HEK293T (cell line): ENCODE data around the gene RAB31.

Source experiments
- CTCF ChIA-PET: fragments of 350-600 bp; formaldehyde crosslinking; extraction: SDS; loops from one replicate; lab custom pipeline; 2021; ENCODE audit warnings: antibody characterized with exemption, inconsistent platforms; lab: Yijun Ruan, JAX
- POLR2A ChIA-PET: fragments of 350-600 bp; formaldehyde crosslinking; extraction: SDS; loops from one replicate; lab custom pipeline; 2020; ENCODE audit warnings: antibody characterized with exemption, inconsistent platforms; lab: Yijun Ruan, JAX
- DNase-seq: peaks from one replicate; pipeline ENCODE4 v3.0.0; 2012; ENCODE audit warnings: mixed read lengths; ENCODE audit errors: extremely low spot score
- ARNT ChIP-seq: fragments of 450-650 bp; IDR thresholded peaks from 2 replicates; pipeline ENCODE4 v1.6.1; 2017; ENCODE audit warnings: mild to moderate bottlenecking
- BHLHE40 ChIP-seq: fragments of 450-650 bp; IDR thresholded peaks from 2 replicates; pipeline ENCODE4 v1.6.1; 2016; ENCODE audit warnings: mild to moderate bottlenecking, moderate library complexity, borderline replicate concordance
- CTBP1 ChIP-seq: fragments of 450-650 bp; IDR thresholded peaks from 2 replicates; pipeline ENCODE4 v1.6.1; 2016; ENCODE audit warnings: borderline replicate concordance
- ELF4 ChIP-seq: fragments of 450-650 bp; IDR thresholded peaks from 2 replicates; pipeline ENCODE4 v1.6.1; 2017; ENCODE audit warnings: antibody characterized with exemption
- FOXA1 ChIP-seq: fragments of 450-650 bp; IDR thresholded peaks from 2 replicates; pipeline ENCODE4 v1.6.1; 2016; ENCODE audit warnings: mild to moderate bottlenecking
- FOXK2 ChIP-seq: fragments of 450-650 bp; IDR thresholded peaks from 2 replicates; pipeline ENCODE4 v1.6.1; 2016; ENCODE audit warnings: mild to moderate bottlenecking
- FOXM1 ChIP-seq: fragments of 450-650 bp; IDR thresholded peaks from 2 replicates; pipeline ENCODE4 v1.6.1; 2017; ENCODE audit warnings: mild to moderate bottlenecking, borderline replicate concordance
- HDGF ChIP-seq: fragments of 450-650 bp; IDR thresholded peaks from 2 replicates; pipeline ENCODE4 v1.6.1; 2017; ENCODE audit warnings: antibody characterized with exemption, borderline replicate concordance
- L3MBTL2 ChIP-seq: fragments of 450-650 bp; conservative IDR thresholded peaks from 2 replicates; pipeline ENCODE4 v1.6.1; 2016; ENCODE audit warnings: mild to moderate bottlenecking
- LEF1 ChIP-seq: fragments of 450-650 bp; IDR thresholded peaks from 2 replicates; pipeline ENCODE4 v1.6.1; 2017; ENCODE audit warnings: mild to moderate bottlenecking, borderline replicate concordance
- NFRKB ChIP-seq: fragments of 450-650 bp; IDR thresholded peaks from 2 replicates; pipeline ENCODE4 v1.6.1; 2016; ENCODE audit warnings: mild to moderate bottlenecking, moderate library complexity
- PKNOX1 ChIP-seq: fragments of 450-650 bp; IDR thresholded peaks from 2 replicates; pipeline ENCODE4 v1.6.1; 2016
- SP1 ChIP-seq: fragments of 450-650 bp; IDR thresholded peaks from 2 replicates; pipeline ENCODE4 v1.6.1; 2017
- SUZ12 ChIP-seq: fragments of 450-650 bp; IDR thresholded peaks from 2 replicates; pipeline ENCODE4 v1.6.1; 2016; ENCODE audit warnings: mild to moderate bottlenecking
- TARDBP ChIP-seq: fragments of 450-650 bp; IDR thresholded peaks from 2 replicates; pipeline ENCODE4 v1.6.1; 2016
- ZNF384 ChIP-seq: fragments of 450-650 bp; IDR thresholded peaks from 2 replicates; pipeline ENCODE4 v1.6.1; 2016

Gene RAB31

GRCh38 chr18:9684881-9685614, 23.1 kb upstream of the RAB31 start:
- no peak for DNase-seq
- ChIA-PET CTCF (no interaction called here), POLR2A (no interaction called here)
- TF ChIP-seq FOXM1: no peak
- no peak for TF ChIP-seq BHLHE40
- no peak for TF ChIP-seq TARDBP
- no peak for TF ChIP-seq PKNOX1
- TF ChIP-seq SUZ12: no peak
- TF ChIP-seq NFRKB: no peak
- TF ChIP-seq ELF4: no peak
- TF ChIP-seq L3MBTL2: no peak
- no peak for TF ChIP-seq ZNF384
- TF ChIP-seq LEF1: no peak
- no peak for TF ChIP-seq HDGF
- no peak for TF ChIP-seq FOXK2
- TF ChIP-seq FOXA1: no peak
- no peak for TF ChIP-seq ARNT
- no peak for TF ChIP-seq SP1
- no peak for TF ChIP-seq CTBP1

DNA sequence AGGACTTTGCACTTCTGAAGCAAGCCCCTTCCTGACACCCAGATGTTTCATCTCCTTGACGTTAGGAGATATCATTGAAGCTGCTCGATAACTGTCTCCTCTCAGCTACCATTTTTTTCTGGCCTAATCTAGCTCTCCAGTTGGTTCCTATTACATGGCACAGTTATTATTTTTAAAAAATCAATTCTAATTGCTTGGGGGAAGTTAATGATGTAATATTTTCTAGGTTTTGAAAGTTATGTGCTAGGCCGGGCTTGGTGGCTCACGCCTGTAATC, 22.5 kb upstream of the RAB31 start:
- TF ChIP-seq CTBP1: no peak
- TF ChIP-seq L3MBTL2: no peak
- TF ChIP-seq BHLHE40: no peak
- TF ChIP-seq FOXK2: no peak
- no peak for TF ChIP-seq NFRKB
- no peak for TF ChIP-seq ARNT
- no peak for TF ChIP-seq ELF4
- TF ChIP-seq SUZ12: no peak
- no peak for TF ChIP-seq TARDBP
- no peak for TF ChIP-seq LEF1
- no peak for TF ChIP-seq PKNOX1
- no peak for TF ChIP-seq FOXM1
- no peak for TF ChIP-seq HDGF
- TF ChIP-seq ZNF384: no peak
- TF ChIP-seq SP1: no peak
- no peak for TF ChIP-seq FOXA1
- POLR2A ChIA-PET: no interaction called here
- no peak for DNase-seq
- CTCF ChIA-PET: no interaction called here

DNA sequence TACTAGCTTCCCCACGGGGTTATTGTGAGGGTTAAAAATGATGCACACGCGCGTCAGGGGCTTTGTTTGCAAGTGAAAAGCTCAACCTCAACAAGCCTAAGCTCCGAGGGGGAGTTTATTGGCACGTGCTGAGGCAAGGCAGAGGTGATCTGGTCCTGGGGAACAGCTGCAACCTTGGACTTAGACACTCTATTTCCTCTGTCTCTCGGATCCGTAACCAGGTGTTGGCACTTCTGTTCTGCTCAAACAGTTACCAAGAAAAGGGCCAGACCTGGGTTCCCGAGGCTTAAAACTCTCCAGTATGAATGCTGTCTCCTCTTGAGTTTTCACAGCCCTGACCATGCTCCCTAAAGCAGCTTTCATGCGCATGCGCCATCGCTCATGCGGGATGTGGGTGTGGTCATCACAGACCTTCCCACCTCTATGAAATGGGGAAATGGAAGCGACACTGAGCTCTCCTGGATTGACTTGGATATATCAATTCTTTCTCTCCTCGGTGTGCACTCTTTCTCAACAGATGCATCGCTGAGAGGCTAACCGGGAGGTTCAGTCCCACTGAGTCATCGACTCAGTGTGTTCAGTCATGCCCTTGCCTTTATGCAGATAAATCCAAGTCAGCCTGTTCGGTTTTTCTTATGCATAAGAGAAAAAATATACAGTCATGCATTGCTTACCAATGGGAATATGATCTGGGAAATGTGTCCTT, 19.9 kb upstream of the RAB31 start:
- CTCF ChIA-PET: interaction anchor here (0.7 kb wide), 1 partner anchor 20 kb away, joined by 3 read pairs; the partner anchor contains the start of gene RAB31
- POLR2A ChIA-PET: no interaction called here
- TF ChIP-seq PKNOX1 (no peak), SP1 (no peak), L3MBTL2 (no peak), BHLHE40 (no peak), CTBP1 (no peak), FOXK2 (no peak), FOXM1 (no peak), TARDBP (no peak), NFRKB (no peak), ARNT (no peak), FOXA1 (no peak), ELF4 (no peak), LEF1 (no peak), ZNF384 (no peak)
- no peak for DNase-seq

GRCh38 chr18:9689253-9689652, 18.8 kb upstream of the RAB31 start:
- TF ChIP-seq BHLHE40: no peak
- TF ChIP-seq CTBP1: no peak
- TF ChIP-seq FOXK2: no peak
- no peak for TF ChIP-seq SUZ12
- TF ChIP-seq HDGF: no peak
- no peak for TF ChIP-seq ELF4
- TF ChIP-seq LEF1: no peak
- TF ChIP-seq NFRKB: no peak
- no peak for TF ChIP-seq ZNF384
- no peak for TF ChIP-seq PKNOX1
- TF ChIP-seq ARNT: no peak
- no peak for TF ChIP-seq L3MBTL2
- TF ChIP-seq FOXA1: no peak
- no peak for TF ChIP-seq SP1
- no peak for TF ChIP-seq FOXM1
- no peak for TF ChIP-seq TARDBP
- CTCF ChIA-PET: no interaction called here
- POLR2A ChIA-PET: no interaction called here
- no peak for DNase-seq

DNA sequence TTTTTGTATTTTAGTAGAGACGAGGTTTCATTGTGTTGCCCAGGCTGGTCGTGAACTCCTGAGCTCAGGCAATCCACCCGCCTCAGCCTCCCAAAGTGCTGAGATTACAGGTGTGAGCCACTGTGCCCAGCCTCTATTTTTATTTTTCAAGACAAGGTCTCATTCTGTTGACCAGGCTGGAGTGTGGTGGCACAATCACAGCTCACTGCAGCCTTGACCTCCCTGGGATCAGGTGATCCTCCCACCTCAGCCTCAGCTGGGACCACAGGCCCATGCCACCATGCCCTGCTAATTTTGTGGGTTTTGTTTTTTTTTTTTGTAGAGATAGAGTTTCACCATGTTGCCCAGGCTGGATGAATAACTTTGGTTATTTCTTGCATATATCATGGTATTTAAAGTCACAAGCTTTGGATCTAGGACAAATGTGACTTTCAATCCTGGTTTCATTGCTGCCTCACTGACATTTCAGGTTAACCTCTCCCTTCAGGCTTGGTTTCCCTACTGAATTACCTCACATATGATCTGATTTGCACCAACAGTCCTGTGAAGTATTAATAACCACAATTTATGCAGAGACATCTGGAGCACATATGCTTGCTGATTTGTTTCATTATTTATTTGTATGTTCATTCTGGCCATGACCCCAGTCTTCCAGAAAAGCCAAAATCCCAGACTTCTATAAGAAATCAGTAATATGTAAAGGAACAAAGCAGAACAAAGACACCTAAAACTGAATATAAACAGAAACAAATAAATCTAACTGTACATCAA, 17.5 kb upstream of the RAB31 start:
- no peak for DNase-seq
- TF ChIP-seq FOXM1 (no peak), ARNT (no peak), SUZ12 (no peak), FOXA1 (no peak), FOXK2 (no peak), ELF4 (no peak), ZNF384 (no peak), NFRKB (no peak), PKNOX1 (no peak), HDGF (no peak), CTBP1 (no peak), L3MBTL2 (no peak), BHLHE40 (no peak)
- ChIA-PET CTCF (interaction anchor here (0.7 kb wide), 1 partner anchor 89 kb away, joined by 4 read pairs; no protein-coding TSS in a partner anchor), POLR2A (no interaction called here)
